GM19240 (cell line): Measurements from ENCODE around the gene RAPGEF2.
"Not testable (repeated sequence)": the region's sequence is repeated elsewhere in the genome, so short reads cannot be mapped to it uniquely, and the experiment has no call there.

Experiments used
- DNase-seq: peaks from one replicate; pipeline ENCODE4 v3.0.0; 2011; ENCODE audit warnings: low spot score; ENCODE audit not compliant: insufficient read length

Gene RAPGEF2

GRCh38 chr4:159160242-159160641 is 57.4 kb downstream of the RAPGEF2 start:
- no peak for DNase-seq

DNA sequence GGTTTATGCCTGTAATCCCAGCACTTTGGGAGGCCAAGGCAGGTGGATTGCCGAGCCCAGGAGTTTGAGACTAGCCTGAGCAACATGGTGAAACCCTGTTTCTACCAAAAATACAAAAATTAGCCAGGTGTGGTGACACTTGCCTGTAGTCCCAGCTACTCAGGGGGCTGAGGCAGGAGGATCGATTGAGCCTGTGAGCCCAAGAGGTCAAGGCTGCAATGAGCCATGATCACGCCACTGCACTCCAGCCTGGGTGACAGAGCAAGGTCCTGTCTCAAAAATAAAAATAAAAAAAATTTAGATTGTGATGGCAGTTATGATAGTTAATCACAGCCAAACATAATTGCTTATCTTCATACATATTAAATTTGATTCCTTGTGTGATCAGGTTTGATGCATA is 58.6 kb downstream of the RAPGEF2 start:
- DNase-seq, result not testable (repeated sequence)

DNA sequence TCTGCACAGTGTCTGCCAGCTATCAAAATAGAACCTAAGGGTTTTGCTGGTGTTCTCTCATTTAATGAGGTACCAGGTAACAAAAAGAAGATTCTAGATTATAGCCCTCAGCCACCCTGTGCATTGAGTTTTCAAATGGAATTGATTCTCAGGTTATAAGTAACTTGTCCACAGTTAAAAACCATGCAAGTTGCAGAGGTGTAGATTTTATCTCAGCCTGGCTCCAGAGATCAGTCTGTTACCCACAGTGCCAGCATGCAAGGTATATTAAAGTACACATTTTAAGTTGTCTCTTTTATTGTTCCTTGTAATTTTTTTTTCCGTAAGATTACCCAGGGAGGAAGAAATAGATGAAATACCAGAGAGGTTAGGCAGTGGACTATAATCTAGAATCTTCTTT is 59.7 kb downstream of the RAPGEF2 start:
- DNase-seq, result no peak

DNA sequence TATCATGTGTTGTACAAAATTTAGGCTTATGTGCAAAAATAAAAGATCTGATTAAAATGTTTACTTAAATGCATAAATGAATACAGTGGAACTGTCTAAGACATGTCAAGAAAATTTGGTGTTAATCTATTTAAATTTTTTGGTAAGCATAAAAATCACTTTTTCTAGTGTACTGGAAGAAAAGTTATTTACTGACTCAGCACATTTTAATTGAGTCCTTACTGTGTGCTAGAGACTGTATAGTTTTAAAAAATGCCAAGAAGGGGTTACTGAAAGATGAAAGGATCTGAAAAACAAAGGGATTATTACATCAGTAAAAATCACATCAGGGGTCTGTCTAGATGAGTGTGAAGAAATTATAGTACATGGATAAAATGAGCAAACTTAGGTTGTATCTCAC is 60.6 kb downstream of the RAPGEF2 start:
- DNase-seq, result no peak

DNA sequence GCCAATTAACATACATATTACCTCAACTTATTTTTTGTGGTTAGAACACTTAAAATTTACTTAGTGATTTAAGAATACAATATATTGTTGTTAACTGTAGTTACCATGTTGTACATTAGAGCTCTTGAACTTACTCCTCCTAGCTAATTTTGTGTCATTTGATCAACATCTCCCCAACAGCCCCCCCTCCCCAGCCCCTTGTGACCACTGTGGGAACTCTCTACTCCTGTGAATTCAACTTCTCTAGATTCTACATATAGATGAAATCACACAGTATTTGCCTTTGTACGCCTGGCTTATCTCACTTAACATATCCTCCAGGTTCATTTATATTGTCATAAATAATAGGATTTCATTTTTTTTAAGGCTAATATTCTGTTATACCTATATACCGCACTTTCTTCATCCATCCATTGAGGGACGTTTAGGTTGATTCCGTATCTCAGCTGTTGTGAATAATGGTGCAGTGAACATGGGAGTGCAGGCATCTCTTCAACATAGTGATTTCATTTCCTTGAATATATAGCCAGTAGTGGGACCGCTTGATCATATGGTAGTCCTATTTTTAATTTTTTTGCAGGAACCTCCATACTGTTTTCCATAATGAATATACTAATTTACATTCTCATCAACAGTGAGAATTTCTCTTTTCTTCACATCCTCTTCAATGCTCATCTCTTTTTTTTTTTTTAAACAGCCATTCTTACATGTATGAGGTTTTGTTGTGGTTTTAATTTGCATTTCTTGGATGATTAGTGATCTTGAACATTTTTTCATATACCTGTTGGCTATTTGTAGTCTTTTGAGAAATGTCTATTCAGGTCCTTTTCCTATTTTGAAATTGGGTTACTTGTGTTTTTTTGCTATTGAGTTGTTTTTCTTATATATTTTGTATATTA is 66.8 kb downstream of the RAPGEF2 start:
- no peak for DNase-seq

GRCh38 chr4:159171287-159171686 is 68.4 kb downstream of the RAPGEF2 start:
- no peak for DNase-seq

GRCh38 chr4:159173886-159174285 is 71.0 kb downstream of the RAPGEF2 start:
- no peak for DNase-seq

GRCh38 chr4:159174645-159175084 is 71.8 kb downstream of the RAPGEF2 start:
- DNase-seq, result no peak

DNA sequence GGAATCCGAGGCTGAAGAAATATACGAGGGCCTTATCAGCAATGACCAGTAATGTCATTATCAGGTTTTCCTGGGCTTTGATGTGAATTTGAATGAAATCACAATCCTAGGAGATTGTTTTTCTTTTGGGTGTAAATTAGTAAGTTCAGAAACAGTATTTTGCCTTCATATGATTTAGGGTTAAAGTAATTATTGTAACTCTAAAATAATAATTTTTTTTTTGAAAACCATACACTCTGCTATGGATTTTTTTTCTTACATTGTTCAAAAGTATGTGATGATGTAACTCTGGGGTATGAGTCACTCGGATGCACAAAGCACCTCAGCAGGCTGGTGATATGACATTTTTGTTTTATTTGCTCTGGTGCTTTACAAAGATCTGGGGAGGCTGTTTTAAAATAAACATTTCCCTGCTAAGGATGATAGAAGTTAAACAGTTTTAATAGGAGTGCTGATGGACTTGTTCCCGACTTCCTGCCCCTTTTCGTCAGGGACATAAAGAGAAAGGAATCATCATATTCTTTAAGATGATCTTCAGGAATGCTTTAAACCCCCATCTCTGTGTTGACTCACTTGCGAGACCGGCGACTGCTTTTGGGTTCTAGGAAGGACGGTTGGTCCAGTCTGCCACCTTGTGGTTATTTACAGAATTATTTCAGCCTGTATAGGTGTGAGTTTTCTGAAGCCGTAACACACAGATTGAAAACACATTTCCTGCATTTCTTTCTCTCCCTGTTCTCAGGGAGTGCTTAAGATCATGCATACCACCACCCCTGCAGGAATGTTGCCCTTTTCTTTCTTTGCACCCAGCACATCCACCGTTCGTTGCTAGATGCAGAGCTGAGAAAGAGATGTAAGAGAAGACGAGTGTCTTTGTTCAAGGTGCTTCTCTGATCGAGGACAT is 72.5 kb downstream of the RAPGEF2 start:
- DNase-seq, result no peak

DNA sequence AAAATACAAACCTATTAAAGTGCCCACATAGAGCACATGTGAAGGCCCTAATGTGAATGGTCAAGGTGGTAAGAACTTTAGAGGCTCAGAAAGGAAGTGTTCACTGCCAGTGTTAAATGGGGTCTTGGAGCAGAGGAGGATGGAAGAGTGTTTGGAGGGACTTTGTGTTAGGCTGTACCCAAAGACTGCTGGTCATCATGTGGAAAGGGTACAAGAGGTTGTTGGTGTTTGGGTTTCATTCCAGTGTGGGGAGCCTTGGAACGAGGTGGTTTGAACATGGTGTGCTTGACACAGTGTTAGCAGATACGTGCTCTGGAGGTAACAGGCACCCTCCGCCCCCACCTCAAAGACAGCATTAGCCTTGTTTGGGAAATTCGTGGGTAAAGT is 73.1 kb downstream of the RAPGEF2 start:
- DNase-seq, result no peak

DNA sequence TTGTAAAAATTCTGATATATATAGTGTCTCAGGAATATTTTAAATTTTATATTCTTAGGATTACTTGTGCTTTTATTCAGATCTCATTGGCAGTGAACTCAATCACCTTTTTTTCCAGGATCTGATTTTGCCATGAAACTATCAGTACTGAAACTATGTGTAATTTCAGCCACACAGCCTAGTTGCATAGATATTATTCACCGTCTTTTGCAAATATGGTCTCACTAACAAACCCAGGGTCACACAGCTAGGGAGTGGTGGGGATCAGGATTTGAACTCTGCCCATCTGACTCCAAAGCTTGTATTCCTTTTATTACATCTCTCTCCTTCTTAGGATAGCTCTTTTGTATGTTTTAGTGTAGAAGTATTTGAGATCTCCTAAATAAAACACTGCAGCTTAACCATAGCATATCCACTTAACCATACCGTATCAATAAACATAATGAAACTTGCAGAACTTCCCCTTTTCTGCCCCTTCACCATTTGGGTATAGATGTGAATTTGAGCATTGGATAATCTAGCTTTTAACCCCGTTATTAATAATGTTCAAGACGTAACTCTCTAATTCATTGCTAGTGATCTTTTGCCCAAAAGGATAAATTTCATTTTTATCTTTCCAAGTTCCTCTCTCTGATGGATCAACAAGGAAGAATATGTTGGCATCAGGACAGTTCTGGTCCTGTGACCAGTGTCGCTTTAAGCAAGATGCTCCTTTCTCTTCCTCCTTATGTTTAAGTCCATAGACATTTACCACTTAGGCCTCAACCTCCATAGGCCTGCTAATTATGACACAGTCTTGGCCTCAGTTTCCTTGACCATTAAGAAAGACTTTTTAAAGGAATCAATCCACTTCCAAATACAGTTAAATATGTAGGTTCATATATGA is 74.6 kb downstream of the RAPGEF2 start:
- no peak for DNase-seq

DNA sequence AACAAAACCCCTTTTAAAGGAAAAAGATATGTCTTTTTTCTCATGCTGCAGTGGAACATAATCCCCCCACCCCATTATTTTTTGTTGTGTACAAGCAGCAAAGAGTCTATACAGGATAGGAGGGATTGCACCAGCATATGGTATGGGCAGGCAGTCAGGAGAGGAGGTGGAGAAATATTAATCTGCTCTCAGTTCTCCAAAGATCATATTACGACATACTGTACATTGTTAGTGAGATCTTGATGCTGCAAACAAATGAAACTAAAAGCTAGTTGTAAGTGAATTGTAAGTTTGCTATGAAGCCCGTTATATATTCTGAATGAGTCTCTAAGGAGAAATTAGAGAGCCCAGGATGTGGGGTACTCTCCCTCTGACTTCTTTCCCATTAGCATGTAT is 75.3 kb downstream of the RAPGEF2 start:
- DNase-seq, result no peak

DNA sequence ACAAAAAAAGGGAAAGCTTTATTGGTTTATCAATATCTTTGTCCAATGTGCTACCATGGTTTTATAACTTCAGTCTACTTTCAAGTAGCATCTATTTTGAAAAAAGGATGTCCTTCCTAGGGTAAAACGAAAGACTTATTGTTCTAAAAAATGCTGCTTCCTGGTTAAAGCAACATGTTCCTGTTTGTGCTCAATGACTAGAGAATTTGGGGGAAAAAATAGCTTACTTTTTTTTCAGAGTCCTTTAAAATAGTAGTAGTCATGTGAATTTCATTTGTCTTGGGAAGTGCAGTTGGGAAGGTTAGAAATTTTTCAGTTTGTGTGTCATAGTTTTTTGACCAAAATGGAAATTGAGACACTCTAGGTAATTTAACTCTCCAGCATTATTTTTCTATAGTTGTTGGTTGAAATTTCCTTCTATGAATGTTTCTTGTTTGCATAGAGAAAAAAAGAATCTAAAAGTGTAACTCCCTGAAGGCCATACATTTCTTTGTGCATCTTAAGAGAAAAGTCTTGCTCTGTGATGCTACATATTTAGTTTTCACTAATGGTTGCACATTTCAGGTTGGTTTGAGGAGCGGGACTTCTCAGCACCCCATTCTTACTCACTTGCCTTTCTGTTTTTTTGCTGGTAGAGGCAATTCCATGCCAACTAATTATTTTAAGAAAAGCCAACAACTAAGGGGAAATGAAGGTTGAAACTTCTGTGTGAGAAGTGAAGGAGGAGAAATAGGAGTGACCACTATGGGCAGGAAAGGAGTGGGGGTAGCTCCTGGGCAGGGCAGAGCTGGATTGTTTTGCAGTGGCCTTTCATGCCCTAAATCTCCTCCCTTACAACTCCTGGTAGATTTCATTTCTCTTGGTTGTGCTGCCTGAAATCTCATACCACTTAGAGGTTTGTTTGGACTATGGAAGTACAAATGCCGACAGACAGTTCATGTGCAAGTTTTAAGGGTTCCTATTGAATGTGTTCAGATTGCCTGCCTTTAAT is 76.4 kb downstream of the RAPGEF2 start:
- DNase-seq, result no peak

DNA sequence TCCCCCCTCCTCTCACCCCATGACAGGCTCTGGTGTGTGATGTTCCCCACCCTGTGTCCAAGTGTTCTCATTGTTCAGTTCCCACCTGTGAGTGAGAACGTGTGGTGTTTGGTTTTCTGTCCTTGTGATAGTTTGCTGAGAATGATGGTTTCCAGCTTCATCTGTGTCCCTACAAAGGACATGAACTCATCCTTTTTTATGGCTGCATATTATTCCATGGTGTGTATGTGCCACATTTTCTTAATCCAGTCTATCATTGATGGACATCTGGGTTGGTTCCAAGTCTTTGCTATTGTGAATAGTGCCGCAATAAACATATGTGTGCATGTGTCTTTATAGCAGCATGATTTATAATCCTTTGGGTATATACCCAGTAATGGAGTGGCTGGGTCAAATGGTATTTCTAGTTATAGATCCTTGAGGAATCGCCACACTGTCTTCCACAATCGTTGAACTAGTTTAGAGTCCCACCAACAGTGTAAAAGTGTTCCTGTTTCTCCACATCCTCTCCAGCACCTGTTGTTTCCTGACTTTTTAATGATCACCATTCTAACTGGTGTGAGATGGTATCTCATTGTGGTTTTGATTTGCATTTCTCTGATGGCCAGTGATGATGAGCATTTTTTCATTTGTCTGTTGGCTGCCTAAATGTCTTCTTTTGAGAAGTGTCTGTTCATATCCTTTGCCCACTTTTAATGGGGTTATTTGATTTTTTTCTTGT is 81.2 kb downstream of the RAPGEF2 start:
- DNase-seq, result not testable (repeated sequence)

- no peak for DNase-seq
These were observed 82.7 kb downstream of the RAPGEF2 start for GRCh38 chr4:159185591-159186023.

GRCh38 chr4:159188646-159189045 is 85.8 kb downstream of the RAPGEF2 start:
- no peak for DNase-seq

DNA sequence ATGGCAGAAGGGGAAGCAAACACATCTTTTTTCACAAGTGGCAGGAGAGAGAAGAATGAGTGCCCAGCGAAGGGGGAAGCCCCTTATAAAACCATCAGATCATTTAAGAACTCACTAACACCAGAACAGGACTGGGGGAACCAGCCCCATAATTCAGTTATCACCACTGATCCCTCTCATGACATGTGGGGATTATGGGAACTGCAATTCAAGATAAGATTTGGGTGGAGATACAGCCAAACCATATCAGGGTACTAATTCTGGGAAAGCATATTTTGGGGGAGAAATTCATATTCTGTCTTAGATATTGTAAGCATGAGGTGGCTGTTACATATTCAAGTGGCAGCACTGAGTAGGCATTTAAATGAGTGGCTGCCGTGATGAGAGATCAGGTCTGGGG is 87.8 kb downstream of the RAPGEF2 start:
- DNase-seq, result no peak

DNA sequence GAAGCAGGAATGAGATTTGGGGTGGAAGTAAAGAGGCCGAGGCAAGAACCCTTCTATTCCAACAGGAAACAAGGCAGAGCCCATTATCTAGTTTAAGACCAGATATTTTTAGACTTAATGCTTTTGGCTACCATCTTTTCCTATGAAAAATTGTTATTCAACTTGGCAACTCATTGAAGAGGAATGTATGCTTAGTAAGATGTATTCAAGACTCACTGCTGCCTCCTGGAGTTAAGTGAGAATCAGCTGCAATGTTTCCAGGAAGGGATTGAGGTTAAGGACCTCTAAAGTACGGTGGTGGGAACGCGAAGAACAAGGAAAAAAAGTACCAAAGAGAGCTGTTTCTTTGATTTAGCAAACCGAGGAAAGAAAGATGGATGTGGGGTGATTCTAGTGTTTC is 89.1 kb downstream of the RAPGEF2 start:
- no peak for DNase-seq

GRCh38 chr4:159193046-159193620 is 90.3 kb downstream of the RAPGEF2 start:
- DNase-seq, result no peak
